Kidney tubule cell (primary cell): ENCODE data around the gene SNX33.
"Not testable (repeated sequence)": the region's sequence is repeated elsewhere in the genome, so short reads cannot be mapped to it uniquely, and the experiment has no call there.

Experiments used
- DNase-seq: peaks from one replicate; pipeline ENCODE4 v3.0.0-alpha.2; 2018; ENCODE audit warnings: low spot score

The SNX33 gene

GRCh38 chr15:75647370-75648155 lies at the start of gene SNX33:
Gene SNX33, plus strand, starts transcription at chr15:75647912. Its CDS starts 1,191 bp downstream, at chr15:75649103.
- peak; percentile 80 for DNase-seq

- no peak for DNase-seq
Measured at GRCh38 chr15:75598361-75598760, 49.4 kb upstream of the SNX33 start.

- DNase-seq, result no peak
Measured at GRCh38 chr15:75599401-75599800, 48.3 kb upstream of the SNX33 start.

- no peak for DNase-seq
Measured at GRCh38 chr15:75606026-75606425, 41.7 kb upstream of the SNX33 start.

GRCh38 chr15:75606711-75607699 lies 40.7 kb upstream of the SNX33 start:
- peak; percentile 22 for DNase-seq

GRCh38 chr15:75616766-75617165 lies 30.9 kb upstream of the SNX33 start:
- no peak for DNase-seq

GRCh38 chr15:75620058-75620820 lies 27.5 kb upstream of the SNX33 start:
- no peak for DNase-seq

- DNase-seq, result peak; percentile 25
Measured at GRCh38 chr15:75620841-75621391, 26.8 kb upstream of the SNX33 start.

GRCh38 chr15:75622505-75622904 lies 25.2 kb upstream of the SNX33 start:
- no peak for DNase-seq

GRCh38 chr15:75625542-75626347 lies 22.0 kb upstream of the SNX33 start, which contains the start of gene SNUPN:
Gene SNUPN, minus strand, starts transcription at chr15:75625725. Its CDS starts 4,674 bp downstream, at chr15:75621051.
- DNase-seq, result peak; percentile 94

- DNase-seq, result no peak
Measured at GRCh38 chr15:75631935-75632334, 15.8 kb upstream of the SNX33 start.

GRCh38 chr15:75633922-75634321 lies 13.8 kb upstream of the SNX33 start:
- not testable (repeated sequence) for DNase-seq

- DNase-seq, result no peak
Measured at GRCh38 chr15:75636026-75636425, 11.7 kb upstream of the SNX33 start.

GRCh38 chr15:75637245-75638009 lies 10.3 kb upstream of the SNX33 start:
- DNase-seq, result no peak

GRCh38 chr15:75639191-75639708 lies 8.5 kb upstream of the SNX33 start:
- no peak for DNase-seq

- DNase-seq, result peak; percentile 97
Measured at GRCh38 chr15:75639709-75640482, 7.8 kb upstream of the SNX33 start, which contains the start of gene IMP3. Gene IMP3, minus strand, starts transcription at chr15:75640224. Its CDS starts 56 bp downstream, at chr15:75640168.

GRCh38 chr15:75640483-75641178 lies 7.1 kb upstream of the SNX33 start:
- DNase-seq, result peak; percentile 52

- DNase-seq, result no peak
Measured at GRCh38 chr15:75641179-75641503, 6.6 kb upstream of the SNX33 start.
